OCI-LY3 (cell line): ENCODE results near the gene LRRC1.

Experiments
- CTCF ChIP-seq: fragments of 200-600, 300-600 bp; sonication (generic); IDR thresholded peaks from 2 replicates; pipeline ENCODE4 v1.5.1; 2014; ENCODE audit warnings: antibody characterized with exemption, low read length, low read depth
- EZH2phosphoT487 ChIP-seq: fragments of 200-600 bp; shearing (Covaris generic); IDR thresholded peaks from 2 replicates; pipeline ENCODE4 v1.6.1; 2018; ENCODE audit warnings: antibody characterized with exemption, mixed run types, low read depth

GRCh38 chr6:53934023-53934422 is 139.2 kb downstream of the LRRC1 start:
- TF ChIP-seq CTCF = no peak
- TF ChIP-seq EZH2phosphoT487 = no peak
